Thoracic aorta (tissue), 2 donors: ENCODE data around the gene SOSTDC1. TPM values are rescaled to one million over a fixed set of nuclear protein-coding genes. Genes with fewer than 3 reads are reported as not detected.

Experiments
- ATAC-seq: fragments of 150-250 bp; one replicate; pipeline ENCODE4 v1.8.0; 2017; ENCODE audit warnings: low read depth; ENCODE audit not compliant: insufficient number of reproducible peaks, low FRiP score
- DNase-seq: peaks from one replicate; pipeline ENCODE4 v3.0.0-alpha.2; 2020; ENCODE audit warnings: low spot score
- H3K27ac ChIP-seq, 2 donors: fragments of 200-600 bp; sonication (generic); 1 replicate in 1 of 2; 2 replicates in 1 of 2; pipeline ENCODE4 v1.5.1; 2016; ENCODE audit warnings: mild to moderate bottlenecking in 2 of 2, moderate library complexity in 2 of 2
- H3K27me3 ChIP-seq: fragments of 200-600 bp; sonication (generic); replicated peaks from 2 replicates; pipeline ENCODE4 v1.6.0; 2016; ENCODE audit warnings: mild to moderate bottlenecking; ENCODE audit not compliant: insufficient read depth
- H3K36me3 ChIP-seq: fragments of 200-600 bp; sonication (generic); one replicate; pipeline ENCODE4 v1.5.1; 2016
- H3K4me1 ChIP-seq, 2 donors: fragments of 200-600 bp; sonication (generic); 1 replicate in 1 of 2; 2 replicates in 1 of 2; pipeline versions ENCODE4 v1.5.1 to v1.6.0; 2016; ENCODE audit warnings: low read depth in 2 of 2, mild to moderate bottlenecking in 1 of 2; ENCODE audit not compliant: control insufficient read depth in 1 of 2
- H3K4me3 ChIP-seq: fragments of 200-600 bp; sonication (generic); 2 replicates; pipeline ENCODE4 v1.5.1; 2016; ENCODE audit warnings: mild to moderate bottlenecking
- H3K9me3 ChIP-seq: fragments of 200-600 bp; sonication (generic); 2 replicates; pipeline ENCODE4 v1.5.1; 2016
- CTCF ChIP-seq: fragments of 200-600 bp; sonication (generic); IDR thresholded peaks from one replicate; pipeline ENCODE4 v1.5.1; 2019; ENCODE audit warnings: antibody characterized with exemption
- total RNA-seq, 2 donors: library from RNA; depleted of rRNA; stranded (reverse); fragments of >200 nt; gene quantifications; one replicate each; pipeline versions ENCODE4 v1.1.0 to v1.2.3, GENCODE V29; 2016

Gene SOSTDC1
- total RNA-seq, 2 donors from 2014 or later: 0.63 TPM; not detected in 1

- H3K36me3 ChIP-seq: no peaks in the 10 kb centered on the region
- no peaks in the 10 kb centered on the region for H3K9me3 ChIP-seq
- DNase-seq (no peak), ATAC-seq (no peak)
- H3K27me3 ChIP-seq: no peaks in the 10 kb centered on the region
- H3K27ac ChIP-seq: peak overlapping the region; percentile 86 to 96
- TF ChIP-seq CTCF: no peak
- H3K4me3 ChIP-seq: peak overlapping the region; percentile 89
- H3K4me1 ChIP-seq: peaks cover 10 to 22% of the 10 kb centered on the region in 2 donors
Measured at GRCh38 chr7:16419859-16420258, 45.7 kb downstream of the SOSTDC1 start.

- TF ChIP-seq CTCF: no peak
- DNase-seq (no peak), ATAC-seq (no peak)
- H3K27ac ChIP-seq: no peak overlapping the region
- H3K27me3 ChIP-seq: no peaks in the 10 kb centered on the region
- H3K36me3 ChIP-seq: no peaks in the 10 kb centered on the region
- H3K4me1 ChIP-seq: peaks cover 10 to 22% of the 10 kb centered on the region in 2 donors
- no peak overlapping the region for H3K4me3 ChIP-seq
- H3K9me3 ChIP-seq: no peaks in the 10 kb centered on the region
Measured at GRCh38 chr7:16419126-16419525, 46.4 kb downstream of the SOSTDC1 start.

- ATAC-seq (no peak), DNase-seq (no peak)
- Histone ChIP-seq H3K4me1 (peaks cover 10 to 22% of the 10 kb centered on the region in 2 donors), H3K36me3 (no peaks in the 10 kb centered on the region), H3K4me3 (no peak overlapping the region), H3K27me3 (no peaks in the 10 kb centered on the region), H3K27ac (no peak overlapping the region), H3K9me3 (no peaks in the 10 kb centered on the region)
- TF ChIP-seq CTCF: no peak
Measured at GRCh38 chr7:16417906-16418305, 47.6 kb downstream of the SOSTDC1 start.

GRCh38 chr7:16416289-16417282 is 49.0 kb downstream of the SOSTDC1 start:
- Histone ChIP-seq H3K27me3 (no peaks in the 10 kb centered on the region), H3K9me3 (no peaks in the 10 kb centered on the region), H3K27ac (no peak overlapping the region), H3K4me3 (no peak overlapping the region), H3K4me1 (peaks cover 5 to 9% of the 10 kb centered on the region in 2 donors), H3K36me3 (no peaks in the 10 kb centered on the region)
- no peak for DNase-seq
- no peak for TF ChIP-seq CTCF
- ATAC-seq: no peak

- DNase-seq (no peak), ATAC-seq (no peak)
- no peak overlapping the region for H3K27ac ChIP-seq
- no peaks in the 10 kb centered on the region for H3K9me3 ChIP-seq
- H3K4me1 ChIP-seq: no peaks in the 10 kb centered on the region
- H3K4me3 ChIP-seq: no peak overlapping the region
- no peaks in the 10 kb centered on the region for H3K27me3 ChIP-seq
- no peaks in the 10 kb centered on the region for H3K36me3 ChIP-seq
- no peak for TF ChIP-seq CTCF
Measured at GRCh38 chr7:16412274-16413254, 53.0 kb downstream of the SOSTDC1 start.
